Measurements from ENCODE around the gene ADCY7. TPM values are rescaled to one million over a fixed set of nuclear protein-coding genes. Genes with fewer than 3 reads are reported as not detected.

The ADCY7 gene
- total and polyA plus RNA-seq, 9 of the 15 experiments (the other 6 are each of a cell fraction or from before 2014, with no cell fraction given), result 2.3 to 108 (median 28.6) TPM

DNA sequence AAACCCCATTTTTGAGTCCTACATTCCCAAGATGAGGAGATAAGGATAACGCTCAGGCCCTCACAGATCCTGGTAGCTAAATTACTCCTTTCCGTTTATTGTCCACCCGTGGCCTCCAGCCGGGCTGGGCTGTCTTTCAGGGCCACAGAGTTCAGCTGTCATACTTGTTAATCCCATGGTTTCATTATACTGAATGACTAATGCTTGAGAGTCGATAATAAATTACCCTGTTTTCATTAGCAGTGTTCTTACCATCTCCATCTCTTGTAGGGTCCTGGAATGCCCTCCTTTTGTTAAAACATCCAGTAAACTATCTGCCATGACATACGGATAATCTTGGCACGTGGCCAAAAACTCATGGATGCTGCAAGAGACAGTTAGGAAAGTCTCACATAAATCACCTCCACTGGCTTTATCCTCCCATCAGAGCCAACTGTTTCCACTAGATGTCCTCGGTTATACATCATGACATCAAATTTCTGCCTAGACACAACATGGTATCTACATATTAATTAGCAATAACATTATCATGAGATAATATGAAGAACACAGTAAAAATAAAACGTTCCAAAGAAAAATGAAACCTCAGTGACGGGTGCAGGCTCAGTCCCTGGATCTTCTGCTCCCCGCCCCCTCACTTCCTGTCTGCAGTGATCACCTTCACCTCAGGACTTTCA is 57.1 kb downstream of the ADCY7 start:
- Histone ChIP-seq H3K9ac (ENCODE audit: insufficient read depth in 1 of 2, low read depth in 2 of 2, low read length in 2 of 2) (no peak overlapping the region), H3K79me2 (ENCODE audit: control insufficient read depth, insufficient read depth, low read length) (no peaks in the 10 kb centered on the region), H4K20me1 (replicated peaks; ENCODE audit: control insufficient read depth, insufficient read depth, low read length) (0 out of 2 replicates have a peak, but pooled peaks cover 6% of the 10 kb centered on the region), H3K9me1 (ENCODE audit: control insufficient read depth, insufficient read depth, low read length) (no peaks in the 10 kb centered on the region), H3K27me3 (ENCODE audit: control insufficient read depth in 2 of 2, insufficient read depth in 2 of 2, low read length in 2 of 2) (no peaks in the 10 kb centered on the region), H3K36me3 (ENCODE audit: control insufficient read depth, insufficient read depth, low read length) (peaks cover 95% of the 10 kb centered on the region), H2AFZ (ENCODE audit: low read depth, low read length) (no peak overlapping the region), H3K27ac (ENCODE audit: extremely low read depth, low read depth, low read length) (peak overlapping the region; percentile 9; the same call in 2 of the 3 replicates), H3K4me1 (replicated peaks in 1 of 2; ENCODE audit: control insufficient read depth in 2 of 2, insufficient read depth in 2 of 2, low read length in 2 of 2) (peaks cover 0 to 15% of the 10 kb centered on the region in 2 experiments; a peak in 2 of 5 replicates), H3K4me3 (no peak overlapping the region), H3K4me2 (ENCODE audit: insufficient read depth, low read length) (no peak overlapping the region), H3K9me3 (replicated peaks; ENCODE audit: control insufficient read depth, insufficient read depth, low read depth, low read length) (no peaks in the 10 kb centered on the region)
- peak in 2 of 4 experiments; percentile 22 to 67 for DNase-seq (ENCODE audit: extremely low read depth in 1 of 4, low spot score in 3 of 4)
- ATAC-seq, result peak; percentile 65
- ChIA-PET POLR2A (no interaction called here), CTCF (ENCODE audit: low intra/inter-chr PET ratio) (interaction anchor here (0.6 to 1.1 kb wide), 2 partner anchors 44 to 70 kb away, joined by 3 to 6 read pairs; no protein-coding TSS in a partner anchor)
- FAIRE-seq, result peak; percentile 64
- intact Hi-C loops (cut with micrococcal nuclease) (loop anchor here (5.0 kb wide), 1 partner anchor 76 kb away; no protein-coding TSS in a partner anchor), in situ Hi-C loops (cut with MboI) (no loop called here)
- 35% methylated on average over 11 of the region's 11 CpGs for WGBS (ENCODE audit: insufficient coverage, low coverage, missing lambda C conversion rate)
- BruUV-seq (replicated peaks), result no TSS peak
- TF ChIP-seq CBFB (CRISPR knock-in tag; IDR thresholded peaks at IDR 0.05), result no peak
- no peak for TF ChIP-seq NFYB (IDR thresholded peaks at IDR 0.05; ENCODE audit: extremely low read depth, insufficient read length)
- TF ChIP-seq ZNF197 (CRISPR knock-in tag; IDR thresholded peaks at IDR 0.05; ENCODE audit: low read depth), result no peak
- peak; percentile 77 for TF ChIP-seq CEBPB (tag; IDR thresholded peaks at IDR 0.05)
- peak; percentile 70 for TF ChIP-seq CBFA2T3 (IDR thresholded peaks at IDR 0.05)
- no peak for TF ChIP-seq ZNF830 (CRISPR knock-in tag; IDR thresholded peaks at IDR 0.05)
- peak; percentile 48 for TF ChIP-seq CTBP1 (IDR thresholded peaks at IDR 0.05; ENCODE audit: borderline replicate concordance)
- TF ChIP-seq SP1 (CRISPR knock-in tag; IDR thresholded peaks at IDR 0.05), result no peak
- TF ChIP-seq TBP (optimal IDR thresholded peaks at IDR 0.05; ENCODE audit: low read depth, low read length), result no peak
- TF ChIP-seq, protein P1, sequence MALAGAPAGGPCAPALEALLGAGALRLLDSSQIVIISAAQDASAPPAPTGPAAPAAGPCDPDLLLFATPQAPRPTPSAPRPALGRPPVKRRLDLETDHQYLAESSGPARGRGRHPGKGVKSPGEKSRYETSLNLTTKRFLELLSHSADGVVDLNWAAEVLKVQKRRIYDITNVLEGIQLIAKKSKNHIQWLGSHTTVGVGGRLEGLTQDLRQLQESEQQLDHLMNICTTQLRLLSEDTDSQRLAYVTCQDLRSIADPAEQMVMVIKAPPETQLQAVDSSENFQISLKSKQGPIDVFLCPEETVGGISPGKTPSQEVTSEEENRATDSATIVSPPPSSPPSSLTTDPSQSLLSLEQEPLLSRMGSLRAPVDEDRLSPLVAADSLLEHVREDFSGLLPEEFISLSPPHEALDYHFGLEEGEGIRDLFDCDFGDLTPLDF (CRISPR knock-in tag; IDR thresholded peaks at IDR 0.05), result no peak
- TF ChIP-seq DPF2 (IDR thresholded peaks at IDR 0.05), result peak; percentile 63; the same call in 1 of the 2 replicates
- TF ChIP-seq JUND (IDR thresholded peaks at IDR 0.05; ENCODE audit: borderline replicate concordance, low read depth, low read length), result no peak
- TF ChIP-seq JUND (tag; IDR thresholded peaks at IDR 0.05; ENCODE audit: borderline replicate concordance, low read depth, low read length), result no peak
- no peak for TF ChIP-seq KLF10 (CRISPR knock-in tag; IDR thresholded peaks at IDR 0.05)
- TF ChIP-seq NCOR1 (IDR thresholded peaks at IDR 0.05), result peak; percentile 50
- no peak for TF ChIP-seq FOXK1 (CRISPR knock-in tag; IDR thresholded peaks at IDR 0.05; ENCODE audit: borderline replicate concordance)
- 0 out of 2 replicates have a peak, but pooled peaks have one; percentile 21 for TF ChIP-seq MYC (IDR thresholded peaks at IDR 0.05; ENCODE audit: low read depth, low read length)
- no peak for TF ChIP-seq MYC (CRISPR knock-in tag; IDR thresholded peaks at IDR 0.05; ENCODE audit: borderline replicate concordance, low read depth)
- peak; percentile 65 for TF ChIP-seq EGR1 (conservative IDR thresholded peaks at IDR 0.05)
- no peak for TF ChIP-seq RBM22 (IDR thresholded peaks at IDR 0.05; ENCODE audit: low read depth, low read length, poor library complexity, severe bottlenecking)
- TF ChIP-seq, protein P2, sequence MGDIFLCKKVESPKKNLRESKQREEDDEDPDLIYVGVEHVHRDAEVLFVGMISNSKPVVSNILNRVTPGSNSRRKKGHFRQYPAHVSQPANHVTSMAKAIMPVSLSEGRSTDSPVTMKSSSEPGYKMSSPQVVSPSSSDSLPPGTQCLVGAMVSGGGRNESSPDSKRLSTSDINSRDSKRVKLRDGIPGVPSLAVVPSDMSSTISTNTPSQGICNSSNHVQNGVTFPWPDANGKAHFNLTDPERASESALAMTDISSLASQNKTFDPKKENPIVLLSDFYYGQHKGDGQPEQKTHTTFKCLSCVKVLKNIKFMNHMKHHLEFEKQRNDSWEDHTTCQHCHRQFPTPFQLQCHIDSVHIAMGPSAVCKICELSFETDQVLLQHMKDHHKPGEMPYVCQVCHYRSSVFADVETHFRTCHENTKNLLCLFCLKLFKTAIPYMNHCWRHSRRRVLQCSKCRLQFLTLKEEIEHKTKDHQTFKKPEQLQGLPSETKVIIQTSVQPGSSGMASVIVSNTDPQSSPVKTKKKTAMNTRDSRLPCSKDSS (IDR thresholded peaks at IDR 0.05; ENCODE audit: low read depth, partially characterized antibody), result no peak
- TF ChIP-seq SNRNP70 (optimal IDR thresholded peaks at IDR 0.05; ENCODE audit: low read depth, low read length), result no peak
- TF ChIP-seq EP300 (IDR thresholded peaks at IDR 0.05; ENCODE audit: low read length), result 0 out of 2 replicates have a peak, but pooled peaks have one; percentile 17
